MM.1S (cell line): Measurements from ENCODE around the gene PITPNM2.

ENCODE experiments used
- DNase-seq: peaks from one replicate; pipeline ENCODE4 v3.0.0-alpha.2; 2015
- H2AFZ ChIP-seq: fragments of 300-600 bp; sonication (generic); 2 replicates; pipeline ENCODE4 v1.6.0; 2016; ENCODE audit warnings: antibody characterized with exemption, low read length
- H3F3A ChIP-seq: fragments of 300-600 bp; sonication (generic); 2 replicates; pipeline ENCODE4 v1.6.1; 2016; ENCODE audit warnings: mild to moderate bottlenecking, antibody characterized with exemption, low read length, moderate library complexity, mixed read lengths; ENCODE audit not compliant: insufficient read depth
- H3K27ac ChIP-seq: fragments of 300-600 bp; sonication (generic); 2 replicates; pipeline ENCODE4 v1.5.1; 2016; ENCODE audit warnings: mild to moderate bottlenecking, low read length
- H3K27me3 ChIP-seq: fragments of 300-600 bp; sonication (generic); replicated peaks from 2 replicates; pipeline ENCODE4 v1.6.0; 2016; ENCODE audit warnings: low read length; ENCODE audit not compliant: insufficient read depth
- H3K36me3 ChIP-seq: fragments of 300-600 bp; sonication (generic); replicated peaks from 2 replicates; pipeline ENCODE4 v1.6.1; 2016; ENCODE audit warnings: mild to moderate bottlenecking, low read length, mixed read lengths; ENCODE audit not compliant: insufficient read depth
- H3K4me1 ChIP-seq: fragments of 300-600 bp; sonication (generic); 2 replicates; pipeline ENCODE4 v1.6.1; 2016; ENCODE audit warnings: low read length, mixed read lengths
- H3K4me2 ChIP-seq: fragments of 300-600 bp; sonication (generic); 2 replicates; pipeline ENCODE4 v1.6.0; 2016; ENCODE audit warnings: low read depth, low read length
- H3K4me3 ChIP-seq: fragments of 300-600 bp; sonication (generic); 2 replicates; pipeline ENCODE4 v1.5.1; 2016; ENCODE audit warnings: low read length, mixed read lengths
- H3K79me2 ChIP-seq: fragments of 300-600 bp; sonication (generic); 2 replicates; pipeline ENCODE4 v1.6.1; 2016; ENCODE audit warnings: mixed run types, low read length, mixed read lengths
- H3K9ac ChIP-seq: fragments of 300-600 bp; sonication (generic); 2 replicates; pipeline ENCODE4 v1.6.1; 2016; ENCODE audit warnings: low read length, mixed read lengths
- H3K9me2 ChIP-seq: fragments of 300-600 bp; sonication (generic); replicated peaks from 2 replicates; pipeline ENCODE4 v1.6.1; 2016; ENCODE audit warnings: mild to moderate bottlenecking, low read length, mixed read lengths; ENCODE audit not compliant: insufficient read depth
- H3K9me3 ChIP-seq: fragments of 300-600 bp; sonication (generic); replicated peaks from 2 replicates; pipeline ENCODE4 v1.6.1; 2016; ENCODE audit warnings: mild to moderate bottlenecking, low read length, mixed read lengths; ENCODE audit not compliant: insufficient read depth
- H4K20me1 ChIP-seq: fragments of 300-600 bp; sonication (generic); 2 replicates; pipeline ENCODE4 v1.6.1; 2016; ENCODE audit warnings: mild to moderate bottlenecking, low read length, moderate library complexity, mixed read lengths; ENCODE audit not compliant: insufficient read depth
- CTCF ChIP-seq: fragments of 300-600 bp; sonication (generic); IDR thresholded peaks from 2 replicates; pipeline ENCODE4 v1.5.1; 2016; ENCODE audit warnings: antibody characterized with exemption, low read length, mixed read lengths
- EZH2 ChIP-seq: fragments of 300-600 bp; sonication (generic); optimal IDR thresholded peaks from 2 replicates; pipeline ENCODE3; 2017; ENCODE audit warnings: low read depth, mild to moderate bottlenecking, antibody characterized with exemption, low read length, mixed read lengths
- EZH2phosphoT487 ChIP-seq: fragments of 300-600 bp; sonication (generic); IDR thresholded peaks from 2 replicates; pipeline ENCODE4 v1.6.1; 2018; ENCODE audit warnings: antibody characterized with exemption, low read length

The PITPNM2 gene

DNA sequence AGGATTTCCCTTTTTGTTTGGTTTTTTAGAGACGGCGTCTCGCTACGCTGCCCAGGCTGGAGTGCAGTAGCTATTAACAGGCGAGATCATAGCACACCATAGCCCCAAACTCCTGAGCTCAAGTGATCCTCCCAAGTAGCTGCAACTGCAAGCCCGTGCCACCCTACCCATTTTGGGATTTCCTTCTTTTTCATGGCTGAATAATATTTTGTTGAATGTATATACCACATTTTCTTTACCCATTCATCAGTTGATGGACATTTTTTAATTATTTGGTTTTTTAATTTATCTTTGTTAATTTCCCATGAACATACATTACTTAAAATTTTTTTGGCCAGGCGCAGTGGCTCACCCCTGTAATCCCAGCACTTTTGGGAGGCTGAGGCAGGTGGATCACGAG lies 15.2 kb downstream of the PITPNM2 start:
- Histone ChIP-seq H2AFZ (no peak overlapping the region), H3K27me3 (no peaks in the 10 kb centered on the region), H3K4me2 (no peak overlapping the region), H4K20me1 (no peaks in the 10 kb centered on the region), H3K9me3 (no peaks in the 10 kb centered on the region), H3F3A (0 out of 2 replicates have a peak, but pooled peaks cover 6% of the 10 kb centered on the region), H3K4me1 (peaks cover 8% of the 10 kb centered on the region), H3K4me3 (no peak overlapping the region), H3K27ac (no peak overlapping the region), H3K9ac (no peak overlapping the region), H3K79me2 (no peaks in the 10 kb centered on the region), H3K36me3 (no peaks in the 10 kb centered on the region), H3K9me2 (no peaks in the 10 kb centered on the region)
- TF ChIP-seq CTCF (no peak), EZH2 (no peak), EZH2phosphoT487 (no peak)
- no peak for DNase-seq

DNA sequence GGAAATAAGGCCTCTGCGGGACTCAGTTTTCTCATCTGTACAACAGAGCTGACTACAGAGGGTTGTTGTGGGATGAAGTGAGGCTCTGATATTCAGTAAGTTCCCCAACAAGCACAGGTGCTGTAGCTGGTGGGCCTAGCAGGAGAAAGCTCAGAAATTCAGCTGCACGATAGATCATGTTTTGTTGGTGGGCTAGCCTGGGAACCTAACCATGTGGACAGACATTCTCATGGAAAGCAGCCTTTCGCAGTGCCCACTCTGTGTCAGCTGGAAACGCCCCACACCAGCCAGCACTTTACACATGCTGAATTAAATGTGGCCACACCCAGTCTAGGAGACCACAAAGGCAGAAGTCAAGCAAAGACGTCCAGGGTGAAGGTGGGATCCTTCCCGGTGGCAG lies 16.1 kb downstream of the PITPNM2 start:
- H3K36me3 ChIP-seq: no peaks in the 10 kb centered on the region
- peaks cover 8% of the 10 kb centered on the region for H3K4me1 ChIP-seq
- no peaks in the 10 kb centered on the region for H3K9me2 ChIP-seq
- DNase-seq: no peak
- H3F3A ChIP-seq: 0 out of 2 replicates have a peak, but pooled peaks cover 6% of the 10 kb centered on the region
- no peak overlapping the region for H3K27ac ChIP-seq
- no peak overlapping the region for H3K4me2 ChIP-seq
- H3K27me3 ChIP-seq: no peaks in the 10 kb centered on the region
- H4K20me1 ChIP-seq: no peaks in the 10 kb centered on the region
- H3K79me2 ChIP-seq: no peaks in the 10 kb centered on the region
- TF ChIP-seq EZH2phosphoT487: no peak
- TF ChIP-seq CTCF: no peak
- TF ChIP-seq EZH2: no peak
- no peak overlapping the region for H3K9ac ChIP-seq
- no peaks in the 10 kb centered on the region for H3K9me3 ChIP-seq
- no peak overlapping the region for H2AFZ ChIP-seq
- no peak overlapping the region for H3K4me3 ChIP-seq

DNA sequence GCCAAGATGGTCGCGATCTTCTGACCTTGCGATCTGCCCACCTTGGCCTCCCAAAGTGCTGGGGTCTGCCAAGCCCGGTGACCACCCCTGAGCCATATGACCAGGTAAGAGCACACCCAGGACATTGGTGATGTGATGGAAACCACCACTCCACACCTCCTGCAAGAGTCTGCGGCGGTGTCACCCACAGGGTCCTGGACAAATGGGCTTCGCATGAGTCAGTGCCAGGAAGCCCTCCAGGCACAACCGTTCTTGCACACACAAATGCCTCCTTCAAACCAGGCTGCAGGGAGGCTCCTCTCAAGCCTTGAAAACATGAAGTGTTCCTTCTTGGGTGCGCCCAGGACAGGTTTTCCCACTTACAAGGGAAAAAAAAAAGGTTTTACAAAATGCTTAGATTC lies 16.6 kb downstream of the PITPNM2 start:
- TF ChIP-seq EZH2: no peak
- TF ChIP-seq EZH2phosphoT487: no peak
- 0 out of 2 replicates have a peak, but pooled peaks cover 6% of the 10 kb centered on the region for H3F3A ChIP-seq

GRCh38 chr12:123133701-123134100 lies 17.2 kb downstream of the PITPNM2 start:
- no peak overlapping the region for H3K27ac ChIP-seq
- H3K36me3 ChIP-seq: no peaks in the 10 kb centered on the region
- H3K9me2 ChIP-seq: no peaks in the 10 kb centered on the region
- no peak overlapping the region for H3K4me2 ChIP-seq
- H3K27me3 ChIP-seq: no peaks in the 10 kb centered on the region
- no peaks in the 10 kb centered on the region for H3K9me3 ChIP-seq
- H3K4me1 ChIP-seq: peaks cover 8% of the 10 kb centered on the region
- no peaks in the 10 kb centered on the region for H4K20me1 ChIP-seq
- H3K9ac ChIP-seq: no peak overlapping the region
- no peak overlapping the region for H3K4me3 ChIP-seq
- H2AFZ ChIP-seq: no peak overlapping the region
- no peaks in the 10 kb centered on the region for H3K79me2 ChIP-seq
- no peak for TF ChIP-seq EZH2
- no peak for TF ChIP-seq EZH2phosphoT487
- TF ChIP-seq CTCF: no peak
- DNase-seq: no peak
- H3F3A ChIP-seq: 0 out of 2 replicates have a peak, but pooled peaks cover 6% of the 10 kb centered on the region

More for the DNA sequence above, 16.6 kb downstream of the PITPNM2 start:
- DNase-seq: no peak
- Histone ChIP-seq H3K27ac (no peak overlapping the region), H3K9ac (no peak overlapping the region), H3K4me2 (no peak overlapping the region), H3K9me2 (no peaks in the 10 kb centered on the region), H3K9me3 (no peaks in the 10 kb centered on the region), H3K36me3 (no peaks in the 10 kb centered on the region), H2AFZ (no peak overlapping the region), H3K4me1 (peaks cover 8% of the 10 kb centered on the region), H3K79me2 (no peaks in the 10 kb centered on the region), H3K27me3 (no peaks in the 10 kb centered on the region), H4K20me1 (no peaks in the 10 kb centered on the region), H3K4me3 (no peak overlapping the region)
